H1 (cell line): Measurements from ENCODE around the gene ASXL1. TPM values are rescaled to one million over a fixed set of nuclear protein-coding genes. Genes with fewer than 3 reads are reported as not detected.

Source experiments
- BACH1 ChIP-seq: IDR thresholded peaks from 2 replicates; pipeline ENCODE4 v1.6.1; 2012; ENCODE audit warnings: low read length, improper control_type of control experiment
- CEBPB ChIP-seq: IDR thresholded peaks from 2 replicates; pipeline ENCODE4 v1.6.1; 2012; ENCODE audit warnings: low read depth, low read length
- CHD7 ChIP-seq: fragments of 300-600 bp; sonication (generic); IDR thresholded peaks from 2 replicates; pipeline ENCODE4 v1.7.1; 2012; ENCODE audit warnings: low read length, moderate library complexity, mild to moderate bottlenecking, inconsistent platforms; ENCODE audit not compliant: insufficient replicate concordance
- E2F6 ChIP-seq: IDR thresholded peaks from 2 replicates; pipeline ENCODE4 v1.6.1; 2012; ENCODE audit warnings: inconsistent platforms
- EGR1 ChIP-seq: IDR thresholded peaks from 2 replicates; pipeline ENCODE4 v1.6.1; 2011; ENCODE audit warnings: low read depth, low read length, borderline replicate concordance
- FOSL1 ChIP-seq: IDR thresholded peaks from 2 replicates; pipeline ENCODE4 v1.6.1; 2011; ENCODE audit warnings: mild to moderate bottlenecking, low read depth, low read length, moderate library complexity; ENCODE audit not compliant: insufficient read depth
- GABPA ChIP-seq: IDR thresholded peaks from 2 replicates; pipeline ENCODE4 v1.6.1; 2011; ENCODE audit warnings: mild to moderate bottlenecking, low read length, moderate library complexity, borderline replicate concordance; ENCODE audit not compliant: insufficient read depth
- NANOG ChIP-seq: IDR thresholded peaks from 2 replicates; pipeline ENCODE4 v1.6.1; 2011; ENCODE audit warnings: low read length, low read depth, mild to moderate bottlenecking, inconsistent platforms; ENCODE audit not compliant: insufficient read depth, poor library complexity, severe bottlenecking
- NRF1 ChIP-seq: IDR thresholded peaks from 2 replicates; pipeline ENCODE4 v1.6.1; 2011; ENCODE audit warnings: mild to moderate bottlenecking, low read depth, low read length, improper control_type of control experiment
- SIX5 ChIP-seq: IDR thresholded peaks from 2 replicates; pipeline ENCODE4 v1.6.1; 2011; ENCODE audit warnings: mild to moderate bottlenecking, low read depth, low read length
- polyA plus RNA-seq, 7 experiments: library from polyadenylated mRNA; depleted of rRNA in 3 of 7; stranded (reverse) in 5 of 7; unstranded in 2 of 7; fragments of >200 nt in 5 of 7; fragments of 200-250 nt in 2 of 7; gene quantifications; 1 replicate in 5 of 7; 2 replicates in 1 of 7; 4 replicates in 1 of 7; pipeline versions ENCODE4 v1.2.1 to v1.2.3, GENCODE V29; 2011 to 2013; ENCODE audit warnings: missing spikeins in 2 of 7, mixed read lengths in 2 of 7
- total RNA-seq: library from RNA; stranded (reverse); fragmentation: NEBNext Ultra II Directional; extraction: Animal tissue kit (Norgen Biotek cat#: 25700); gene quantifications from 2 replicates; pipeline ENCODE4 v1.2.1, GENCODE V29; 2021

ASXL1 gene
- total and polyA plus RNA-seq, 2 of the 8 experiments (the other 6 are each of a cell fraction or from before 2014, with no cell fraction given) = 10.6 to 26.5 TPM

GRCh38 chr20:32437391-32438074, 79.4 kb downstream of the ASXL1 start (continued):
- TF ChIP-seq CHD7 (no peak), NANOG (no peak), BACH1 (no peak), FOSL1 (no peak), SIX5 (no peak), EGR1 (no peak), NRF1 (no peak), GABPA (no peak), CEBPB (no peak), E2F6 (no peak)
